ENCODE results near the gene POU2F1.

Gene POU2F1

GRCh38 chr1:167476061-167476460, 255.4 kb downstream of the POU2F1 start:
- no peak for DNase-seq

All from NCI-H2081 treated with DMSO at 0.1 percent for 48 hours (cell line).